H1 (cell line): ENCODE data around the gene MAPK8. TPM values are rescaled to one million over a fixed set of nuclear protein-coding genes. Genes with fewer than 3 reads are reported as not detected.

Source experiments
- CTCF ChIA-PET: fragments of 300-600 bp; sonication (Branson Sonifier 250); formaldehyde crosslinking; loops from one replicate; lab custom pipeline; 2021; ENCODE audit not compliant: partially characterized antibody; lab: Charles Lee
- POLR2A ChIA-PET: fragments of 300-600 bp; sonication (Branson Sonifier 250); formaldehyde crosslinking; loops from one replicate; lab custom pipeline; 2021; ENCODE audit warnings: inconsistent platforms; ENCODE audit not compliant: partially characterized antibody; lab: Charles Lee
- DNase-seq, 2 experiments: peaks; one replicate each; pipeline versions ENCODE4 v3.0.0 to v3.0.0-alpha.2; 2010 to 2022; ENCODE audit warnings: low spot score in 2 of 2, low read depth in 1 of 2, mixed read lengths in 1 of 2
- FAIRE-seq: peaks from 2 replicates; lab custom pipeline; 2011; peaks lifted over from hg19 to GRCh38; lab: Jason Lieb, UNC
- H2AFZ ChIP-seq: 2 replicates; pipeline ENCODE4 v1.8.1; 2012; ENCODE audit warnings: low read length, inconsistent platforms
- H2AK5ac ChIP-seq: 2 replicates; pipeline ENCODE4 v1.6.1; 2013; ENCODE audit warnings: low read depth, low read length
- H2BK120ac ChIP-seq: replicated peaks from 2 replicates; pipeline ENCODE3; 2013; ENCODE audit warnings: low read depth, low read length, inconsistent platforms
- H2BK12ac ChIP-seq: 2 replicates; pipeline ENCODE4 v1.6.1; 2013; ENCODE audit warnings: low read depth, low read length
- H2BK15ac ChIP-seq: 2 replicates; pipeline ENCODE4 v1.6.1; 2013; ENCODE audit warnings: low read length
- H2BK20ac ChIP-seq: 2 replicates; pipeline ENCODE4 v1.6.1; 2013; ENCODE audit warnings: low read length
- H2BK5ac ChIP-seq: 2 replicates; pipeline ENCODE4 v1.6.1; 2013; ENCODE audit warnings: low read depth, low read length
- H3K14ac ChIP-seq: 2 replicates; pipeline ENCODE4 v1.6.1; 2013; ENCODE audit warnings: inconsistent platforms; ENCODE audit not compliant: insufficient read length
- H3K18ac ChIP-seq: 2 replicates; pipeline ENCODE4 v1.6.1; 2013; ENCODE audit warnings: low read length; ENCODE audit errors: extremely low read depth
- H3K23ac ChIP-seq: 2 replicates; pipeline ENCODE4 v1.6.1; 2013; ENCODE audit warnings: inconsistent platforms; ENCODE audit not compliant: insufficient read length
- H3K23me2 ChIP-seq: 2 replicates; pipeline ENCODE4 v1.6.1; 2013; ENCODE audit warnings: low read depth, low read length
- H3K27ac ChIP-seq: 2 replicates; pipeline ENCODE4 v1.6.1; 2011; ENCODE audit warnings: low read depth, low read length, inconsistent platforms
- H3K27me3 ChIP-seq, 4 experiments: replicated peaks in 1 of 4; 1 replicate in 1 of 4; 2 replicates in 3 of 4; pipeline versions ENCODE4 v1.6.1 to v1.8.1; 2011 to 2013; ENCODE audit warnings: low read length in 3 of 4, mild to moderate bottlenecking in 3 of 4, inconsistent platforms in 2 of 4, mixed read lengths in 2 of 4, moderate library complexity in 1 of 4; ENCODE audit not compliant: control insufficient read depth in 3 of 4, insufficient read depth in 3 of 4; ENCODE audit errors: extremely low read depth in 1 of 4
- H3K36me3 ChIP-seq, 4 experiments: 2 replicates each; pipeline versions ENCODE4 v1.6.1 to v1.8.1; 2011 to 2013; ENCODE audit warnings: mild to moderate bottlenecking in 4 of 4, low read length in 3 of 4, moderate library complexity in 2 of 4, control low read depth in 1 of 4, inconsistent platforms in 1 of 4; ENCODE audit not compliant: insufficient read depth in 4 of 4, control insufficient read depth in 2 of 4
- H3K4ac ChIP-seq: replicated peaks from 2 replicates; pipeline ENCODE3; 2013; ENCODE audit warnings: low read length, low read depth, mixed read lengths, inconsistent platforms; ENCODE audit not compliant: insufficient read length
- H3K4me1 ChIP-seq, 4 experiments: replicated peaks in 1 of 4; 1 replicate in 1 of 4; 2 replicates in 3 of 4; pipeline versions ENCODE4 v1.6.1 to v1.8.1; 2011 to 2013; ENCODE audit warnings: low read length in 3 of 4, inconsistent platforms in 2 of 4, mixed read lengths in 1 of 4; ENCODE audit not compliant: insufficient read depth in 4 of 4, control insufficient read depth in 3 of 4
- H3K4me2 ChIP-seq, 2 experiments: 2 replicates each; pipeline versions ENCODE4 v1.6.1 to v1.8.1; 2011 to 2013; ENCODE audit warnings: low read depth in 2 of 2, low read length in 2 of 2, control low read depth in 1 of 2, inconsistent platforms in 1 of 2, mild to moderate bottlenecking in 1 of 2; ENCODE audit not compliant: insufficient read depth in 1 of 2
- H3K4me3 ChIP-seq, 4 experiments: fragments of 200-600, 300-600 bp in 1 of 4; sonication (generic), shearing (Covaris generic), sonication (Bioruptor Twin) in 1 of 4; 2 replicates each; pipeline versions ENCODE4 v1.5.1 to v1.8.1; 2011 to 2016; ENCODE audit warnings: low read length in 4 of 4, low read depth in 3 of 4, control low read depth in 2 of 4, inconsistent platforms in 2 of 4, mild to moderate bottlenecking in 2 of 4, mixed read lengths in 1 of 4, moderate library complexity in 1 of 4; ENCODE audit not compliant: insufficient read depth in 2 of 4; ENCODE audit errors: extremely low read depth in 1 of 4
- H3K56ac ChIP-seq: replicated peaks from 2 replicates; pipeline ENCODE3; 2013; ENCODE audit warnings: low read depth, mild to moderate bottlenecking, mixed read lengths, low read length, inconsistent platforms; ENCODE audit not compliant: insufficient read length
- H3K79me1 ChIP-seq: 2 replicates; pipeline ENCODE4 v1.6.1; 2013; ENCODE audit warnings: low read depth, low read length, control low read depth
- H3K79me2 ChIP-seq, 2 experiments: 2 replicates each; pipeline versions ENCODE4 v1.6.1 to v1.8.1; 2012 to 2013; ENCODE audit warnings: low read length in 2 of 2, mild to moderate bottlenecking in 2 of 2, inconsistent platforms in 1 of 2; ENCODE audit not compliant: insufficient read depth in 2 of 2, control insufficient read depth in 1 of 2
- H3K9ac ChIP-seq, 4 experiments: replicated peaks in 1 of 4; 1 replicate in 1 of 4; 2 replicates in 3 of 4; pipeline versions ENCODE4 v1.6.1 to v1.8.1; 2011 to 2013; ENCODE audit warnings: low read depth in 3 of 4, low read length in 3 of 4, control low read depth in 2 of 4, mild to moderate bottlenecking in 2 of 4, moderate library complexity in 2 of 4, inconsistent platforms in 1 of 4; ENCODE audit errors: extremely low read depth in 1 of 4
- H3K9me3 ChIP-seq, 2 experiments: 2 replicates each; pipeline versions ENCODE4 v1.6.1 to v1.8.1; 2012 to 2013; ENCODE audit warnings: mild to moderate bottlenecking in 2 of 2, moderate library complexity in 2 of 2, control low read depth in 1 of 2, inconsistent platforms in 1 of 2, low read depth in 1 of 2, low read length in 1 of 2, mixed read lengths in 1 of 2; ENCODE audit not compliant: insufficient read depth in 2 of 2
- H4K20me1 ChIP-seq, 2 experiments: replicated peaks in 1 of 2; 2 replicates each; pipeline versions ENCODE3 to v1.8.1; 2011 to 2013; ENCODE audit warnings: inconsistent platforms in 2 of 2, low read length in 2 of 2, mild to moderate bottlenecking in 1 of 2; ENCODE audit not compliant: insufficient read depth in 2 of 2, control insufficient read depth in 1 of 2
- H4K5ac ChIP-seq: 2 replicates; pipeline ENCODE4 v1.6.1; 2013; ENCODE audit warnings: low read length, low read depth, mixed read lengths, inconsistent platforms; ENCODE audit not compliant: insufficient read length
- H4K8ac ChIP-seq: 2 replicates; pipeline ENCODE4 v1.8.0; 2013; ENCODE audit warnings: mild to moderate bottlenecking, moderate library complexity, low read length, inconsistent platforms; ENCODE audit not compliant: insufficient read depth; ENCODE audit errors: extremely low read depth
- H4K91ac ChIP-seq: replicated peaks from 2 replicates; pipeline ENCODE3; 2013; ENCODE audit warnings: low read length, mixed read lengths, inconsistent platforms; ENCODE audit not compliant: insufficient read length
- GTF2F1 ChIP-seq: IDR thresholded peaks from 2 replicates; pipeline ENCODE4 v1.6.1; 2012; ENCODE audit warnings: low read depth, low read length, improper control_type of control experiment, borderline replicate concordance
- HDAC6 ChIP-seq: IDR thresholded peaks from one replicate; pipeline ENCODE4 v1.7.1; 2012; ENCODE audit warnings: low read depth, mild to moderate bottlenecking, inconsistent platforms, low read length, moderate library complexity
- RBBP5 ChIP-seq: IDR thresholded peaks from 2 replicates; pipeline ENCODE4 v1.7.1; 2012; ENCODE audit warnings: low read depth, mild to moderate bottlenecking, inconsistent platforms, low read length, moderate library complexity, borderline replicate concordance
- TAF1 ChIP-seq: IDR thresholded peaks from 2 replicates; pipeline ENCODE4 v1.6.1; 2011; ENCODE audit warnings: mild to moderate bottlenecking, low read depth, low read length
- WGBS, 2 experiments: shearing (Covaris generic) in 1 of 2; methylation state at CpG; one replicate each; pipeline versions ENCODE4 v1.1.6 to v1.1.7; 2013 to 2015; ENCODE audit warnings: low lambda C conversion rate in 2 of 2, mixed read lengths in 2 of 2, inconsistent platforms in 1 of 2, low coverage in 1 of 2, missing lambda C conversion rate in 1 of 2; ENCODE audit not compliant: insufficient replicate concordance in 2 of 2, insufficient coverage in 1 of 2, insufficient read length in 1 of 2; ENCODE audit errors: extremely low coverage in 1 of 2, missing lambda C conversion rate in 1 of 2; 5-methylcytosine and 5-hydroxymethylcytosine counted together
- polyA plus RNA-seq, 7 experiments: library from polyadenylated mRNA; depleted of rRNA in 3 of 7; stranded (reverse) in 5 of 7; unstranded in 2 of 7; fragments of >200 nt in 5 of 7; fragments of 200-250 nt in 2 of 7; gene quantifications; 1 replicate in 5 of 7; 2 replicates in 1 of 7; 4 replicates in 1 of 7; pipeline versions ENCODE4 v1.2.1 to v1.2.3, GENCODE V29; 2011 to 2013; ENCODE audit warnings: missing spikeins in 2 of 7, mixed read lengths in 2 of 7
- total RNA-seq: library from RNA; stranded (reverse); fragmentation: NEBNext Ultra II Directional; extraction: Animal tissue kit (Norgen Biotek cat#: 25700); gene quantifications from 2 replicates; pipeline ENCODE4 v1.2.1, GENCODE V29; 2021

Gene MAPK8
- total and polyA plus RNA-seq, 2 of the 8 experiments (the other 6 are each of a cell fraction or from before 2014, with no cell fraction given): 23.3 to 71.3 TPM

GRCh38 chr10:48442090-48442808, 135.8 kb downstream of the MAPK8 start:
- Histone ChIP-seq H3K4me3 (no peak overlapping the region), H3K14ac (no peak overlapping the region), H2BK5ac (no peak overlapping the region), H3K23me2 (no peaks in the 10 kb centered on the region), H3K4ac (no peak overlapping the region), H2BK12ac (no peak overlapping the region), H2BK15ac (no peak overlapping the region), H4K8ac (no peak overlapping the region), H3K36me3 (peaks cover 0 to 4% (median 0%) of the 10 kb centered on the region in 4 experiments; a peak in 1 of 8 replicates), H3K56ac (no peak overlapping the region), H3K23ac (no peak overlapping the region), H3K27me3 (no peaks in the 10 kb centered on the region), H2AK5ac (no peak overlapping the region), H3K79me1 (no peaks in the 10 kb centered on the region), H2BK120ac (no peak overlapping the region), H4K20me1 (peaks cover 0 to 5% of the 10 kb centered on the region in 2 experiments), H3K4me1 (peaks cover 3 to 10% (median 8%) of the 10 kb centered on the region in 4 experiments; a peak in 5 of 7 replicates), H3K9ac (no peak overlapping the region), H4K5ac (no peak overlapping the region), H2BK20ac (no peak overlapping the region), H3K79me2 (no peaks in the 10 kb centered on the region), H2AFZ (no peak overlapping the region), H3K27ac (no peak overlapping the region), H3K4me2 (no peak overlapping the region), H3K18ac (no peak overlapping the region), H4K91ac (no peak overlapping the region), H3K9me3 (no peaks in the 10 kb centered on the region; a peak in 1 of 4 replicates)
- FAIRE-seq (no peak), DNase-seq (peak in 1 of 2 experiments; percentile 39)
- POLR2A ChIA-PET: interaction anchor here (0.9 to 1.1 kb wide), 2 partner anchors 10 to 99 kb away, joined by 3 read pairs; no protein-coding TSS in a partner anchor
- CTCF ChIA-PET: interaction anchor here (0.9 to 10.9 kb wide), 14 partner anchors 12 to 165 kb away, joined by 3 to 141 read pairs (median 4); no protein-coding TSS in a partner anchor
- WGBS, 2 experiments: 92% methylated on average over 11 of the region's 11 CpGs; no CpG with 5 or more reads in 1 of the 2 experiments
- TF ChIP-seq TAF1 (no peak), RBBP5 (no peak), GTF2F1 (no peak), HDAC6 (no peak)
